ENCODE results near the gene C1QB. TPM values are rescaled to one million over a fixed set of nuclear protein-coding genes. Genes with fewer than 3 reads are reported as not detected.

Gene C1QB
- total RNA-seq, 1 donor from 2014 or later, result 707 TPM

- H3K9me3 ChIP-seq, result no peaks in the 10 kb centered on the region
- no peak for TF ChIP-seq CTCF (IDR thresholded peaks at IDR 0.05)
- intact Hi-C loops (cut with DNase I), result no loop called here
- no peak overlapping the region for H3K4me3 ChIP-seq
- DNase-seq, result no peak
- no peak for ATAC-seq
- H3K36me3 ChIP-seq, result no peaks in the 10 kb centered on the region
- H3K4me1 ChIP-seq, result no peaks in the 10 kb centered on the region
- peaks cover 19% of the 10 kb centered on the region for H3K27me3 ChIP-seq
- no peak overlapping the region for H3K27ac ChIP-seq
Measured at GRCh38 chr1:22681556-22682276, 28.7 kb downstream of the C1QB start.

GRCh38 chr1:22683547-22683946 lies 30.5 kb downstream of the C1QB start:
- H3K27me3 ChIP-seq, result peaks cover 16% of the 10 kb centered on the region
- intact Hi-C loops (cut with DNase I), result no loop called here
- TF ChIP-seq CTCF (IDR thresholded peaks at IDR 0.05), result no peak

GRCh38 chr1:22685591-22686059 lies 32.6 kb downstream of the C1QB start:
- no peak for TF ChIP-seq CTCF (IDR thresholded peaks at IDR 0.05)
- Histone ChIP-seq H3K9me3 (no peaks in the 10 kb centered on the region), H3K4me3 (no peak overlapping the region), H3K36me3 (no peaks in the 10 kb centered on the region), H3K27ac (no peak overlapping the region), H3K4me1 (no peaks in the 10 kb centered on the region), H3K27me3 (peaks cover 16% of the 10 kb centered on the region)
- DNase-seq (no peak), ATAC-seq (no peak)
- intact Hi-C loops (cut with DNase I), result no loop called here

More at GRCh38 chr1:22683547-22683946, 30.5 kb downstream of the C1QB start:
- DNase-seq (no peak), ATAC-seq (no peak)
- H3K36me3 ChIP-seq, result no peaks in the 10 kb centered on the region
- H3K9me3 ChIP-seq, result no peaks in the 10 kb centered on the region
- H3K27ac ChIP-seq, result no peak overlapping the region
- no peak overlapping the region for H3K4me3 ChIP-seq
- no peaks in the 10 kb centered on the region for H3K4me1 ChIP-seq

- H3K9me3 ChIP-seq, result no peaks in the 10 kb centered on the region
- no peaks in the 10 kb centered on the region for H3K36me3 ChIP-seq
- H3K27me3 ChIP-seq, result peaks cover 15% of the 10 kb centered on the region
- no peak for ATAC-seq
- intact Hi-C loops (cut with DNase I), result no loop called here
- H3K4me3 ChIP-seq, result no peak overlapping the region
- no peak overlapping the region for H3K27ac ChIP-seq
- no peak for DNase-seq
- no peaks in the 10 kb centered on the region for H3K4me1 ChIP-seq
- no peak for TF ChIP-seq CTCF (IDR thresholded peaks at IDR 0.05)
Measured at GRCh38 chr1:22687191-22687590, 34.2 kb downstream of the C1QB start.

- H3K4me3 ChIP-seq, result no peak overlapping the region
- ATAC-seq (no peak), DNase-seq (no peak)
- no peak for TF ChIP-seq CTCF (IDR thresholded peaks at IDR 0.05)
- H3K27me3 ChIP-seq, result peaks cover 6% of the 10 kb centered on the region
- no peaks in the 10 kb centered on the region for H3K4me1 ChIP-seq
- H3K9me3 ChIP-seq, result no peaks in the 10 kb centered on the region
- no peak overlapping the region for H3K27ac ChIP-seq
- H3K36me3 ChIP-seq, result no peaks in the 10 kb centered on the region
- intact Hi-C loops (cut with DNase I), result no loop called here
Measured at GRCh38 chr1:22688466-22688865, 35.4 kb downstream of the C1QB start.

Data from upper lobe of right lung (tissue), 1 donor.